Endothelial cell of umbilical vein (primary cell): ENCODE measurements around the gene UBN2.
"Not testable (repeated sequence)": the region's sequence is repeated elsewhere in the genome, so short reads cannot be mapped to it uniquely, and the experiment has no call there.

Source experiments
- CTCF ChIP-seq, 2 donors: IDR thresholded peaks; 1 replicate in 1 of 2; 2 replicates in 1 of 2; pipeline ENCODE4 v1.5.1; 2011; ENCODE audit warnings: low read length in 2 of 2, mild to moderate bottlenecking in 2 of 2, moderate library complexity in 2 of 2, control low read depth in 1 of 2, inconsistent platforms in 1 of 2, low read depth in 1 of 2; ENCODE audit not compliant: insufficient read depth in 1 of 2; ENCODE audit errors: extremely low read depth in 1 of 2
- EZH2 ChIP-seq: IDR thresholded peaks from 2 replicates; pipeline ENCODE4 v1.6.1; 2012; ENCODE audit warnings: borderline replicate concordance, low read depth, mild to moderate bottlenecking, moderate library complexity, low read length, inconsistent platforms; ENCODE audit not compliant: severe bottlenecking
- MYC ChIP-seq: IDR thresholded peaks from one replicate; pipeline ENCODE4 v1.6.1; 2011; ENCODE audit warnings: mild to moderate bottlenecking, low read depth, low read length
- TF ChIP-seq, protein P1 (sequence below): IDR thresholded peaks from 2 replicates; pipeline ENCODE4 v1.6.1; 2011; ENCODE audit not compliant: insufficient read depth, insufficient read length

- TF ChIP-seq CTCF (IDR thresholded peaks at IDR 0.05; ENCODE audit: extremely low read depth in 1 of 2, insufficient read depth in 1 of 2, low read depth in 1 of 2, low read length in 2 of 2); MYC; EZH2: not testable (repeated sequence)
- TF ChIP-seq, protein P1, sequence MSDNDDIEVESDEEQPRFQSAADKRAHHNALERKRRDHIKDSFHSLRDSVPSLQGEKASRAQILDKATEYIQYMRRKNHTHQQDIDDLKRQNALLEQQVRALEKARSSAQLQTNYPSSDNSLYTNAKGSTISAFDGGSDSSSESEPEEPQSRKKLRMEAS = not testable (repeated sequence)
Observed at GRCh38 chr7:139333443-139333842, 102.4 kb downstream of the UBN2 start.
